ENCODE measurements around the gene KCNV2.

Gene KCNV2

GRCh38 chr9:2730971-2731370 is 13.7 kb downstream of the KCNV2 start:
- TF ChIP-seq, protein P1, sequence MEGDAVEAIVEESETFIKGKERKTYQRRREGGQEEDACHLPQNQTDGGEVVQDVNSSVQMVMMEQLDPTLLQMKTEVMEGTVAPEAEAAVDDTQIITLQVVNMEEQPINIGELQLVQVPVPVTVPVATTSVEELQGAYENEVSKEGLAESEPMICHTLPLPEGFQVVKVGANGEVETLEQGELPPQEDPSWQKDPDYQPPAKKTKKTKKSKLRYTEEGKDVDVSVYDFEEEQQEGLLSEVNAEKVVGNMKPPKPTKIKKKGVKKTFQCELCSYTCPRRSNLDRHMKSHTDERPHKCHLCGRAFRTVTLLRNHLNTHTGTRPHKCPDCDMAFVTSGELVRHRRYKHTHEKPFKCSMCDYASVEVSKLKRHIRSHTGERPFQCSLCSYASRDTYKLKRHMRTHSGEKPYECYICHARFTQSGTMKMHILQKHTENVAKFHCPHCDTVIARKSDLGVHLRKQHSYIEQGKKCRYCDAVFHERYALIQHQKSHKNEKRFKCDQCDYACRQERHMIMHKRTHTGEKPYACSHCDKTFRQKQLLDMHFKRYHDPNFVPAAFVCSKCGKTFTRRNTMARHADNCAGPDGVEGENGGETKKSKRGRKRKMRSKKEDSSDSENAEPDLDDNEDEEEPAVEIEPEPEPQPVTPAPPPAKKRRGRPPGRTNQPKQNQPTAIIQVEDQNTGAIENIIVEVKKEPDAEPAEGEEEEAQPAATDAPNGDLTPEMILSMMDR (conservative IDR thresholded peaks at IDR 0.05; ENCODE audit: low read depth, low read length): no peak
- H3K4me3 ChIP-seq (ENCODE audit: low read length): no peak overlapping the region
- DNase-seq (ENCODE audit: low read depth): no peak

GRCh38 chr9:2732492-2732891 is 15.2 kb downstream of the KCNV2 start:
- TF ChIP-seq, protein P1 (conservative IDR thresholded peaks at IDR 0.05; ENCODE audit: low read depth, low read length): no peak
- H3K4me3 ChIP-seq (ENCODE audit: low read length): no peak overlapping the region
- DNase-seq (ENCODE audit: low read depth): no peak

- no peak for DNase-seq (ENCODE audit: low read depth)
Observed at GRCh38 chr9:2740616-2741015, 23.3 kb downstream of the KCNV2 start.

GRCh38 chr9:2741441-2742158 is 24.3 kb downstream of the KCNV2 start:
- TF ChIP-seq, protein P1 (conservative IDR thresholded peaks at IDR 0.05; ENCODE audit: low read depth, low read length): no peak
- no peak overlapping the region for H3K4me3 ChIP-seq (ENCODE audit: low read length)
- no peak for DNase-seq (ENCODE audit: low read depth)

More at GRCh38 chr9:2740616-2741015, 23.3 kb downstream of the KCNV2 start:
- no peak overlapping the region for H3K4me3 ChIP-seq (ENCODE audit: low read length)
- TF ChIP-seq, protein P1 (conservative IDR thresholded peaks at IDR 0.05; ENCODE audit: low read depth, low read length): no peak

DNA sequence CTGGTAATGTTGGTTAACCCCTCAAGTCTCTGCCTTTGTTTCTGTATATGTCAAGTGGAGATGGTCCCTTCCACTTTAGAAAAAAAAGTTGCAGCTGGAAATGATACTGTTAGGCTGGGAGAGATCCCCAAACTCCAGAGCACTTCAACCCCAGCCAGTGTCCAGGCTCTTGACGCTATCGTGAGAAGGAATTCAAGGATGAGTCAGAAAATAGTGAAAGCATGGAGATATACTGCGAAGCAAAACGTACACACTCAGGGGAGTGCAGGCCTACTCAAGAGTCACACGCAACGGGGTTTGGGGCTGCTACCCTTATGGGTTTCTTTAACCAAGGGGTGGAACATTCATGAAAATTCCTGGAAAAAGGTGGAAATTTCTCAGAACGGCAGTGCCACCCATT is 24.9 kb downstream of the KCNV2 start:
- H3K4me3 ChIP-seq (ENCODE audit: low read length): no peak overlapping the region
- DNase-seq (ENCODE audit: low read depth): no peak
- TF ChIP-seq, protein P1 (conservative IDR thresholded peaks at IDR 0.05; ENCODE audit: low read depth, low read length): no peak

DNA sequence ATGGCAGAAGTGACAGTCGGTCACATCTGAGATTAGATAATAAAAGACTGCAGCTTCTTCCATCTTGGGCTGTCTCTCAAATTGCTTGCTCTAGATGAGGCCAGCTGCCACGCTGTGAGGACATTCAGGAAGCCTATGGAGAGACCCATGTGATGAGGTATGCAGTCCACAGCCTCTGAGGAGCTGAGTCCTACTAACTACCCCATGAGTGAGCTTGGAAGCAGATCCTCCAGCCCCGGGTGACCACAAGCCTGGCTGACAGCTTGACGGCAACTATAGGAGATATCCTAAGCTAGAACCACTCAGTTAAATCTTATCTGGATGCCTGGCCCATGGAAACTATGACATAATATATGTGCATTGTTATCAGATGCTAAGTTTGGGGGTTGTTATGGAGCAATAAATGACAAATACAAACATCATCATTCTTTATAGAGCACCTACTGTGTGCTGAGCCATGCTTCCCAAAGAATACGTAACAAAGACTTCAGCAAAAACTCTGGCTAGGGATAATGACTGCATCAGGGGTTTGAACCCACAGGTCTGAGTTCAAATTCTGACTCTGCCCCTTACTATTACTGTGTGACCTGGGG is 26.7 kb downstream of the KCNV2 start:
- H3K4me3 ChIP-seq (ENCODE audit: low read length): no peak overlapping the region
- DNase-seq (ENCODE audit: low read depth): no peak
- TF ChIP-seq, protein P1 (conservative IDR thresholded peaks at IDR 0.05; ENCODE audit: low read depth, low read length): no peak
